ENCODE results near the gene SNRNP200.
A peak's percentile ranks its signal among the peaks of the same experiment; 100 is the strongest.
"Not testable (repeated sequence)": the region's sequence is repeated elsewhere in the genome, so short reads cannot be mapped to it uniquely, and the experiment has no call there.

The SNRNP200 gene

GRCh38 chr2:96267159-96267971, 38.0 kb downstream of the SNRNP200 start:
- Mint-ChIP-seq H3K4me1 (peaks cover 51% of the 10 kb centered on the region), H3K27ac (peak overlapping the region; percentile 65 to 78), H3K9me3 (no peaks in the 10 kb centered on the region), H3K4me3 (peak overlapping the region; percentile 99 to 100), H3K27me3 (no peaks in the 10 kb centered on the region)
- ATAC-seq (peak; percentile 42), DNase-seq (peak; percentile 53 to 67)

- Mint-ChIP-seq H3K27me3 (no peaks in the 10 kb centered on the region), H3K27ac (peak within 1 kb of the TSS; percentile 94 to 96), H3K4me3 (peak within 1 kb of the TSS; percentile 99 to 100), H3K9me3 (no peaks in the 10 kb centered on the region), H3K4me1 (peaks cover 63% of the 10 kb centered on the region)
- ATAC-seq: peak; percentile 95
- peak; percentile 99 for DNase-seq
These were observed 39.3 kb downstream of the SNRNP200 start, which contains the start of the genes CIAO1 and TMEM127 for GRCh38 chr2:96265840-96266679. CIAO1 (plus strand) TSS chr2:96266225; CDS start chr2:96266351, 126 bp downstream. TMEM127 (minus strand) TSS chr2:96265997; CDS start chr2:96265381, 616 bp downstream.

GRCh38 chr2:96265349-96265839, 40.0 kb downstream of the SNRNP200 start:
- H3K4me3 Mint-ChIP-seq: peak overlapping the region; percentile 99 to 100
- H3K27ac Mint-ChIP-seq: peak overlapping the region; percentile 82 to 88
- peaks cover 69% of the 10 kb centered on the region for H3K4me1 Mint-ChIP-seq
- ATAC-seq: peak; percentile 31
- DNase-seq: peak in 1 of 2 donors; percentile 47
- H3K9me3 Mint-ChIP-seq: no peaks in the 10 kb centered on the region
- no peaks in the 10 kb centered on the region for H3K27me3 Mint-ChIP-seq

GRCh38 chr2:96264656-96265348, 40.5 kb downstream of the SNRNP200 start:
- Mint-ChIP-seq H3K4me1 (peaks cover 75% of the 10 kb centered on the region), H3K27ac (peak overlapping the region; percentile 67 to 89), H3K27me3 (no peaks in the 10 kb centered on the region), H3K9me3 (no peaks in the 10 kb centered on the region), H3K4me3 (peak overlapping the region; percentile 99 to 100)
- DNase-seq: peak; percentile 47 to 58
- peak; percentile 6 for ATAC-seq

GRCh38 chr2:96264086-96264485, 41.3 kb downstream of the SNRNP200 start:
- peak overlapping the region; percentile 99 to 100 for H3K4me3 Mint-ChIP-seq
- no peak overlapping the region for H3K27ac Mint-ChIP-seq

GRCh38 chr2:96262306-96262705, 43.0 kb downstream of the SNRNP200 start:
- H3K4me1 Mint-ChIP-seq: peaks cover 82% of the 10 kb centered on the region
- no peak overlapping the region for H3K4me3 Mint-ChIP-seq

More at GRCh38 chr2:96264086-96264485, 41.3 kb downstream of the SNRNP200 start:
- DNase-seq (no peak), ATAC-seq (no peak)
- Mint-ChIP-seq H3K9me3 (no peaks in the 10 kb centered on the region), H3K27me3 (no peaks in the 10 kb centered on the region), H3K4me1 (peaks cover 82% of the 10 kb centered on the region)

GRCh38 chr2:96261328-96262003, 43.9 kb downstream of the SNRNP200 start:
- Mint-ChIP-seq H3K4me1 (peaks cover 83% of the 10 kb centered on the region), H3K4me3 (no peak overlapping the region), H3K27ac (no peak overlapping the region), H3K27me3 (no peaks in the 10 kb centered on the region), H3K9me3 (no peaks in the 10 kb centered on the region)
- ATAC-seq (no peak), DNase-seq (no peak)

More at GRCh38 chr2:96262306-96262705, 43.0 kb downstream of the SNRNP200 start:
- ATAC-seq (no peak), DNase-seq (no peak)
- Mint-ChIP-seq H3K27me3 (no peaks in the 10 kb centered on the region), H3K9me3 (no peaks in the 10 kb centered on the region), H3K27ac (no peak overlapping the region)

- DNase-seq (peak; percentile 27 to 54), ATAC-seq (peak; percentile 76)
- Mint-ChIP-seq H3K4me1 (peaks cover 88% of the 10 kb centered on the region), H3K9me3 (no peaks in the 10 kb centered on the region), H3K4me3 (peak overlapping the region in 1 of 2 donors; percentile 10), H3K27ac (peak overlapping the region; percentile 22 to 49), H3K27me3 (no peaks in the 10 kb centered on the region)
These were observed 44.7 kb downstream of the SNRNP200 start for GRCh38 chr2:96260387-96261260.

- Mint-ChIP-seq H3K27me3 (no peaks in the 10 kb centered on the region), H3K4me3 (no peak overlapping the region), H3K4me1 (peaks cover 93% of the 10 kb centered on the region), H3K9me3 (no peaks in the 10 kb centered on the region), H3K27ac (no peak overlapping the region)
- ATAC-seq (no peak), DNase-seq (no peak)
These were observed 45.8 kb downstream of the SNRNP200 start for GRCh38 chr2:96259497-96259921.

GRCh38 chr2:96258166-96259022, 47.0 kb downstream of the SNRNP200 start:
- ATAC-seq (no peak), DNase-seq (no peak)
- Mint-ChIP-seq H3K27me3 (no peaks in the 10 kb centered on the region), H3K4me3 (no peak overlapping the region), H3K9me3 (no peaks in the 10 kb centered on the region), H3K27ac (no peak overlapping the region), H3K4me1 (peaks cover 82% of the 10 kb centered on the region)

- DNase-seq, ATAC-seq, H3K27me3 Mint-ChIP-seq, H3K27ac Mint-ChIP-seq, H3K4me3 Mint-ChIP-seq, H3K9me3 Mint-ChIP-seq: not testable (repeated sequence)
- H3K4me1 Mint-ChIP-seq: peaks cover 79% of the 10 kb centered on the region
These were observed 47.6 kb downstream of the SNRNP200 start for GRCh38 chr2:96257744-96258143.

GRCh38 chr2:96256611-96257113, 48.7 kb downstream of the SNRNP200 start:
- Mint-ChIP-seq H3K4me3 (peak overlapping the region; percentile 14 to 68), H3K9me3 (no peaks in the 10 kb centered on the region), H3K4me1 (peaks cover 80% of the 10 kb centered on the region), H3K27ac (peak overlapping the region; percentile 70 to 81), H3K27me3 (no peaks in the 10 kb centered on the region)
- no peak for DNase-seq
- no peak for ATAC-seq

GRCh38 chr2:96254571-96254970, 50.8 kb downstream of the SNRNP200 start:
- Mint-ChIP-seq H3K27me3 (no peaks in the 10 kb centered on the region), H3K9me3 (no peaks in the 10 kb centered on the region), H3K4me3 (no peak overlapping the region), H3K27ac (peak overlapping the region in 1 of 2 donors; percentile 72), H3K4me1 (peaks cover 64% of the 10 kb centered on the region)
- DNase-seq: no peak
- ATAC-seq: no peak

Data from stimulated activated naive CD8-positive, alpha-beta T cell treated with anti-CD3 and anti-CD28 coated beads, Interleukin-15, amount 100 ng/mL, for 72 hours (primary cell).